GM19035 (cell line): ENCODE results near the gene COQ2.
"Not testable (repeated sequence)": the region's sequence is repeated elsewhere in the genome, so short reads cannot be mapped to it uniquely, and the experiment has no call there.

Source experiments
- ATAC-seq: cut with Tn5 transposase; IDR thresholded peaks from one replicate; pipeline ENCODE4 v1.9.1; 2021; ENCODE audit not compliant: unreplicated experiment

Gene COQ2

GRCh38 chr4:83285055-83285407 is 433 bp upstream of the COQ2 start:
- ATAC-seq: peak; percentile 10

- no peak for ATAC-seq
Observed at GRCh38 chr4:83283181-83283580, 1.4 kb downstream of the COQ2 start.

DNA sequence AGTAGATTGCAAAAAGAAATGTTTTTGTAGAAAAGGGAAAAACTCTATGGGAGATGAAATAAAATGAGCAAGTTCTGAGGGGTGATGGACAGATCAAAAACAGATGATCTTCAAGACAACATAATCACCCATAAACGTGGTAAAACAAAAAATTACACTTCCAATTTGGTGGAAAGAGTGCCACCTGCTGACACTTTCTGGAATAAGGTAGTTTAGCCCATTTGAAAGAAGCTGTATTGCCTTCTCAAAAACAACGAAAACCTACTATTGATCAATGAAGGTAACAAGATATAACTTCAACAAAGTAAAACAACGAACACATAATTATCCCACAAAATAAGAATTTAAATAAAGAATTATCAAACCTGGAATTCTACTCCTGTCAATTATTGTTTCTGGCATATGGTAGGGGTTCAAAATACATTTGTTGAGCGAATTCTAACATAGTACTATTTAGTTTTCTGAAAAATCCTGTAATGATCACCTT is 2.5 kb downstream of the COQ2 start:
- no peak for ATAC-seq

DNA sequence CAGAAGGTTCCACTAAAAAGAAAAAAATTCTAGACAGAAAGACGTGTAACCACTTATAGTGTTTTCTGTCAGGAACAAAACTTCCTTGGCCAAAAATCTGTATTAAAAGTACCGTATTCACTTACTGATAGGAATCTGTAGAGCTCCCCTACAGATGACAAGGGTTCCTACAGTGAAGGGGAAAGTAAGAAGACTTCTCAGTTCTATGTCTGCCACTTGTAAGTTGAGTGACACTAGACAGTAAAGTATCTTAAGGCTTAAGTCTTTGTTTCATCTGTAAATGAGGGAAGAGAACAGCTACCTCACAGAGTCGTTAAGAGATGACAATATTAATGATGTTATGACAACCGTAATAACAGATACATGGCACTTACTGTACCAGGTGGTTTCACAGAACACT is 3.3 kb downstream of the COQ2 start:
- ATAC-seq: no peak

DNA sequence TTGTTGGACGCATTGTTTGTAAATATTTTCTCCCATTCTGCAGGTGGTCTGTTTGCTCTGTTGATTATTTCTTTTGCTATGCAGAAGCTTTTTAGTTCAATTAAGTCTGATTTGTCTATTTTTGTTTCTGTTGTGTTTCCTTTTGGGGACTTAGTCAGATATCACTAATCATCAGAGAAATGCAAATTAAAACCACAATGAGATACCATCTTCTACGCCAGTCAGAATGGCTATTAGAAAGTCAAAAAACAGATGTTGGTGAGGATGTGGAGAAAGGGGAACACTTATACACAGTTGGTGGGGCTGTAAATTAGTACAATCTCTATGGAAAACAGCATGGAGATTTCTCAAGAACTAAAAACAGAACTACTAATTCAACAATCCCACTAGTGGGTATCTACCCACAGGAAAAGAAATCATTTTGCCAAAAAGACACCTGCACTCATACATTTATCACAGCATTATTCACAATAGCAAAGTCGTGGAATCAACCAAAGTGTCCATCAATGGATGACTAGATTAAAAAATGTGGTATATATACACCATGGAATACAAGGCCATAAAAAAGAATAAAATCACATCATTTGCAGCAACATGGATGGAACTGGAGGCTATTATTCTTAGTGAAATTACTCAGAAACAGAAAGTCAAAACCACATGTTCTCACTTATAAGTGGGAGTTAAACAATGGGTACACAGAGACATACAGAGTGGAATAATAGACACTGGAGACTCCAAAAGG is 8.1 kb downstream of the COQ2 start:
- ATAC-seq: peak; percentile 68

DNA sequence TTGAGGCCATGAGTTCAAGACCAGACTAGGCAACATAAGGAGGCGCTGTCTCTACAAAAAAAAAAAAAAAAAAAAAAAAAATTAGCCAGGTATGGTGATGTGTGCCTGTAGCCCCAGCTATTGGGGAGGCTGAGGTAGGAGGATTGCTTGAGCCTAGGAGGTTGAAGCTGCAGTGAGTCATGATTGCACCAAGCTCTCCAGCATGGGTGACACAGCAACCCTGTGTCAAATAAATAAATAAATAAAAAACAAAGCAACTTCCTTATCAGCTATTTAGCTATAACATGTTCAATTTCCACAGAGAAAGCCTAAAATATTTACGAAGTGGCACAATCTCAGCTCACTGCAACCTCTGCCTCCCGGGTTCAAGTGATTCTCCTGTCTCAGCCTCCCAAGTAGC is 10.7 kb downstream of the COQ2 start:
- ATAC-seq: not testable (repeated sequence)

DNA sequence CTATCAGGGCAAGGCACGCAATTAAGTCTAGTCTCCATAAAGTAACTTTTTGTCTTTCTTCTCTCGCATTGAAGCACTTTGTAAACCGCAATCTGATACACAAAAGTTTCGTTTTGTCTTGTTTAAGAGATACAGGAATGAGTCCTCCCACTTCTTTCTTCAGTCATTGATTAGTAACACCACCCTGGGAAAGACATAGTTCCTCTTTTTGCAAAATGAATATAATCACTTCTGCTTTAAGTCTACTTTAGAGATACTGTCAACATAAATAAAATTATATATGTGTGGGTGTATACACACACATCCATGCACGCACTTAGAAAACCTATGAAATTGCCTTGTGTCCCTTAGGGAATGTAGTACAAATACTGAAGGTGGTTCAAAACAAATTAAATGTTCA is 11.7 kb downstream of the COQ2 start:
- peak; percentile 85 for ATAC-seq

GRCh38 chr4:83269256-83269655 is 15.3 kb downstream of the COQ2 start:
- no peak for ATAC-seq

- no peak for ATAC-seq
Observed at GRCh38 chr4:83268491-83268890, 16.1 kb downstream of the COQ2 start.

GRCh38 chr4:83267830-83268475 is 16.6 kb downstream of the COQ2 start:
- ATAC-seq: no peak

DNA sequence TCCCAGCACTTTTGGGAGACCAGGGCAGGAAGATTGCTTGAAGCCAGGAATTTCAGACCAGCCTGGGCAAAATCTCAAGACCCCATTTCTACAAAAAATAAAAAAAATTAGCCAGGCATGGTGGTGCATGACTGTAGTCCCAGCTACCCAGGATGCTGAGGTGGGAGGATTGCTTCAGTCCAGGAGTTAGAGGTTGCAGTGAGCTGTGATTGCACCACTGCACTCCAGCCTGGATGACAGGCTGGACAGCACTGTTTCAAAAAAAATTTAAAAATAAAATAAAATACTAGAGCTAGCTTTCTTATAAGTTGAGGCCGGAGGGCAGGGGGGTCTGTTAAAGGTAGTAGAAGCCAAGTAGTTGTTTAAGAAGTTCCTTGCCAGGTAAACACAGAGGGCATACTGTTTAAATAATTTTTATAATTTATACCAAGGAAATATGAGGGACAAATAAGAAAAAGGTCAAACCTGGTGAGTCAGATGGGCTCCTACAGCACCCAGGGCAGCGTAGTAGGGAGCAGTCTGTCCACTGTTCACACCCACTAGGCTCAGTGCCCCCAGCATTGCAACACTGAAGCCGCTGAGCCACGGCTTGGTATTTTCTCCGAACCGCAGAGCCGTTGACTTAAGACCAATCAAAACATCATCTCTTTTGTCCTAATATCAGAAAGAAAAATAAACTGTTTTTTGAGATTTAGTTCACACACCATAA is 17.3 kb downstream of the COQ2 start:
- no peak for ATAC-seq

DNA sequence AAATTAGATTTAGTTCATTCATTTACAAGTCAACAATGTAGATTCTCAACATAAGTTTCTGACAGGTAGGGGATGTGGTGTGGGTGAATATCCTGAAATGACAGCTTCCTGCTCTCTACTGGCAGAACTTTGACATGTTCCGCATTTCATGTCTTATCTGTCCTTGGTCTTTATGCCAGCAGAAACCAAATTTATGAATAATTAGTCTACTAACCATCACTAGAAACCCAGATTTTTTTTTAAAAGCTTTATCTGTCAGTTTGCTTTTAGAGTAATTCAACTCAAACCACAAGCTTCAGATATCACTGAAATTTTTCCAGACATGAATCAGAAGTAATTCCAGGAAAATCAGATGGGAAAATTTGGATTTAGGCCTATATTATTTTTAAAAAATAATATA is 17.9 kb downstream of the COQ2 start:
- no peak for ATAC-seq

- no peak for ATAC-seq
Observed at GRCh38 chr4:83263106-83263505, 21.5 kb downstream of the COQ2 start.

DNA sequence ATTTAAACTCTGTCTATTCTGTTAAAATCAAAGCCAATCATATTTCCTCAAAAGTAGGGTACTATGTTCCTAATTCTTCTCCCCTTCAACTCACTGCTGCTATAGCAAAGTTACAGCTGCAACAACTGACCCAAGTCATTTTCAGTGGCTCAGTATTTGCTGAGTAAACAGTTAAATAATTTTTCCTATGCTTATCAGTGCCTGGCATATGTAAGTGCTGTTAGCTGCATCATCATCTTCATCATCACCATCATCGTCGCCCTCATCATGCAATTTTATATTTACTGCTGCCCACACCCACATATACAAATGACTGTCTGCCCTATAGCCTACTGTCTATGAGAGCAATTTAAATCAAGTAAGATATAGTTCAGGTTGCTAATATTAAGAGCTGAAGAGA is 21.9 kb downstream of the COQ2 start:
- ATAC-seq: no peak

DNA sequence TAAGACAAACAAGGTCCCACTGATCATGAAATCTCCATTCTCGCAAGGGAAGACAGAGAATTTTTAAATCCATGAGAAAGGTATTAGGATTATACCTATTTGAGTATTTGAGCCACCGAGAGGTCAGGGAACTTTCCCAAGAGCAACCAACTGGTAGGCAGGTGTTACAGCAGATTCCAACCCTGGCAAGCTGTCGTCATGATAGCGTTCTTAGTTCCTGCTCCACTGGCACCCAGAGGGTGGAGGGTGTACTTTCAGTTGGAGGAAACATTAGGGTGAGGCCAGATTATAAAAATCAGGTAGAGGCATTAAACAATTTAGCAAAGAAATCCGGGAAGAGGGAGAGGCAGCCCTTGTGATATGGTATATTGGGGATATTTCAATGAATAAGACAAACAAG is 23.3 kb downstream of the COQ2 start:
- no peak for ATAC-seq

GRCh38 chr4:83259586-83259985 is 25.0 kb downstream of the COQ2 start:
- ATAC-seq: peak; percentile 45

GRCh38 chr4:83258461-83258860 is 26.1 kb downstream of the COQ2 start:
- no peak for ATAC-seq

DNA sequence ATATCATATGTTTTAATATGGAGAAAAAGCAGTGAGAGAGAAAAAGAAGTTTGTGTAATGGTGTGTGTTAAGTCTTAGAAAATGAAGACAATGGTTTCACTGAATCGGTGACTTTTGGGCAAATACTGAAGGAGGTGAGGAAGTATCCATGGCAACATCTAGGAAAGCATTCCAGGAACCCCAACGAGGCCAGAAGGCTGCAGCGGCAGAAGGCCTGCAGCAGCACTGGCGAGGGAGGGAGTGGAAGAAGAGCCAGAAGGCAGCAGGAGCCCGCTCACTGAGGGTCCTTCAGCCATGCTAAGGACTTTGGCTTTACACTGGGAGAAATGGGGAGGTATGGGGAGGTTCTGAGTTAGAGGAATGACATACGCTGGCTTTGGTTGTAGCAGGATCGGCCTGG is 26.8 kb downstream of the COQ2 start:
- no peak for ATAC-seq

DNA sequence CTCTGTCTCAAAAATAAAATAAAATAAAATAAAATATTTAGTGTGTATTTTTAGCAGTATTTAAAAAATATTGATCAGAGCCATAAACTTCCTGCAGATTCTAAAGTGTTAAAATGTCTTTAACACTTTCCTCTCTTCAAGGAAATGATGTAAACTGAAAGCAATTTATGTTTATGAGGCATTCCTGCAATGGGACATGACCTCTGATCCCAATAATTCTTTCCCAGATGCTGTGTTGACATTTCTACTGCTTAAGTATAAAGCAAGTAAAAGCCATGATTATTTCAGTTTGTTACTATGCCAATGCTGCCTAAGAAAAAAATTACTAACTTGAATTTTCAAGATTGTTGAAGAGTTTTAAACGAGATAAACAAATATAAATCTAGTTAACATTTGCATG is 29.0 kb downstream of the COQ2 start:
- no peak for ATAC-seq

GRCh38 chr4:83252782-83253405 is 31.7 kb downstream of the COQ2 start:
- no peak for ATAC-seq

DNA sequence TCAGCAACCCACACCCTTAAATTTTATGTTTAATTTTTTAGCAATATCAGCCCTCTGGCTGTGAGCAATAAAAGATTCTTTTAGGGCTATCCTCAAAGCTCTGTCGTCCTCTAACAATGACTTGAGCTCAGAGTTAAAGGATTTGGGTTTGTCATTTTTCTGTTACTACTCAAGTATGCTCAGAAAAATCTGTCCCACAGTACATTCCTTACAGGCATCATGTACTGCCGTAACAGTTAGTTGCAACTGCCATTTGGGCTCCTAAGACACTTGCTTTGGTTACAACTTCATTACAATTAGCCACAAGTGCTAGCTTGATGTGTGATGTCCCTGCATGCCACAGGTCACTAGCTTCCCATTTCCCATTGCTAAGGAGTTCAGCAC is 33.2 kb downstream of the COQ2 start:
- no peak for ATAC-seq
